ENCODE results near the gene WEE2. TPM values are rescaled to one million over a fixed set of nuclear protein-coding genes. Genes with fewer than 3 reads are reported as not detected.
"Not testable (repeated sequence)": the region's sequence is repeated elsewhere in the genome, so short reads cannot be mapped to it uniquely, and the experiment has no call there.

WEE2 gene
- total RNA-seq, 4 donors from 2014 or later: not detected

DNA sequence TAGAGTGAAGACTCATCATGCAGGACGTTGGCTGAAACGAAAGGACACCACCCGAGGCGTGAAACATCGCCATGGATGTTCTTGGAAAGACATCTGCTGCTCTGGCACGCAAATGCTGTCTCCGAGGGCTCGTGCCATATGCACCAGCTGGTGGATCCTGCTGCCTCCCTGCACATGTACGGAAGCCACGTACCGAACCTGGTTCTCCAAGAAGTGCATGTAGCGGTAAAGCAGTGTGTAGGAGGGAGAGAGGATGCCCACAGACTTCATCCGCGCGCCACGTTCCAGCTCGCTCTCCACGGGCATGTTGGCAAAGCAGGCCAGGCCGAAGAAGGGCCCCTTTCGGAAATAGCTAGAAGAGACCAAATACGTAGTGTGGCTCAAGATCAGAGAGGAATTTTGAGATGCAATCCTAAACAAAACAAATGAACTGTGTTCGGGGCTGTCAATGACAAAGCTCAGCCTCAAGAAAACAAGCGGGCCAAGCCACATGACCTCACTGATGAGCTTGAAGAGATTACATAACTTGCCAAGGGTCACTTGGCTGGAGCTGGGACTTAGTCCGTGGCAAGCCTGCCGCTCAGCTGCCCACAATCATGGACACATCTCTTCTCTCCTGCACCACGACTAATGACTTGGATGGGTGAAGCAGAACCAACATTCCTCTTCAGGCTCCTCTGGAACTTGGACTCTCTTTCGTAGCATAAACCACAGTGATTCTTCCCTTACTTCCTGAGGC is 22.7 kb upstream of the WEE2 start:
- Histone ChIP-seq H3K27me3 (no peaks in the 10 kb centered on the region), H3K4me1 (no peaks in the 10 kb centered on the region), H3K4me3 (no peak overlapping the region), H3K9me3 (no peaks in the 10 kb centered on the region), H3K27ac (no peak overlapping the region), H3K36me3 (peaks cover 0 to 18% (median 0%) of the 10 kb centered on the region in 3 donors)
- no peak for TF ChIP-seq POLR2A (IDR thresholded peaks at IDR 0.05)
- TF ChIP-seq, protein P1, sequence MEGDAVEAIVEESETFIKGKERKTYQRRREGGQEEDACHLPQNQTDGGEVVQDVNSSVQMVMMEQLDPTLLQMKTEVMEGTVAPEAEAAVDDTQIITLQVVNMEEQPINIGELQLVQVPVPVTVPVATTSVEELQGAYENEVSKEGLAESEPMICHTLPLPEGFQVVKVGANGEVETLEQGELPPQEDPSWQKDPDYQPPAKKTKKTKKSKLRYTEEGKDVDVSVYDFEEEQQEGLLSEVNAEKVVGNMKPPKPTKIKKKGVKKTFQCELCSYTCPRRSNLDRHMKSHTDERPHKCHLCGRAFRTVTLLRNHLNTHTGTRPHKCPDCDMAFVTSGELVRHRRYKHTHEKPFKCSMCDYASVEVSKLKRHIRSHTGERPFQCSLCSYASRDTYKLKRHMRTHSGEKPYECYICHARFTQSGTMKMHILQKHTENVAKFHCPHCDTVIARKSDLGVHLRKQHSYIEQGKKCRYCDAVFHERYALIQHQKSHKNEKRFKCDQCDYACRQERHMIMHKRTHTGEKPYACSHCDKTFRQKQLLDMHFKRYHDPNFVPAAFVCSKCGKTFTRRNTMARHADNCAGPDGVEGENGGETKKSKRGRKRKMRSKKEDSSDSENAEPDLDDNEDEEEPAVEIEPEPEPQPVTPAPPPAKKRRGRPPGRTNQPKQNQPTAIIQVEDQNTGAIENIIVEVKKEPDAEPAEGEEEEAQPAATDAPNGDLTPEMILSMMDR (IDR thresholded peaks at IDR 0.05): no peak
- no peak for DNase-seq

DNA sequence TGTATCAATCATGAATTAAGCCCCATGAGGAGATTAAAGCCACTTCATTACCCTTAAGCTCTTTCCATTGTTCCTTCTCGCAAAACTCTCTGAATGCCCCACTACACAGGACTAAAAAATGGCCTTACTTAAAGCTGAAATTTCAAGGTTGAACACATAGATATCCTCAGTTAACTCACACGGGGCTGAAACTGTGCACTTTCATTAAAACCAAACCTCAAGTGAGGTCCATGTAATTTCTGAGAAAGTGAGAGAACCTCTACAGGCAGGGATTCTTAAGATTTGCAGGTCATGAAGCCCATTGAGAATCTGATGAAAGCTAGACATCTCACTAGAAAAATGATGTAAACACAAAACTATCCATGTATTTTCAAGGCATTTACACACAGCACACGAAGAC is 22.1 kb upstream of the WEE2 start:
- Histone ChIP-seq H3K4me1 (no peaks in the 10 kb centered on the region), H3K4me3 (no peak overlapping the region), H3K27me3 (no peaks in the 10 kb centered on the region), H3K27ac (no peak overlapping the region), H3K9me3 (no peaks in the 10 kb centered on the region), H3K36me3 (peaks cover 0 to 17% (median 0%) of the 10 kb centered on the region in 3 donors)
- DNase-seq: no peak
- no peak for TF ChIP-seq POLR2A (IDR thresholded peaks at IDR 0.05)

DNA sequence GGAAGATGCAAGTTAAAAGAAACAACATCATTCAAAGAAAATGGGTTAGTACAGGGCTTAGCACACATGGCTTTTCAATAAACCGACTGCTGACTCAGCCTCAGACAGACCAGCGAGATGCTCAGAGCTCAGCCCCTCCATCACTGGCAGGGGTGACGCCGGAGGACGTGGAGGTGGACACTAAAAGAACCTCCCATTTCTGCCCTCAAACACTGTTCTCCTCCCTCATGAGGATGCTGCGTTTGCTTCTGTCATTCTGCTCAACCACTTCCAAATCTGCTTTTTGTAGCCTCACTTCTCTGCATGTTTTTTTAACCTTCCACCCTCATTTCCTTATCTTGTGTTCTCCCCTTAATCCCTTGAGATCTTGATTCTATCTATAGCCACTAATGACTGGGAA is 21.5 kb upstream of the WEE2 start:
- TF ChIP-seq POLR2A (IDR thresholded peaks at IDR 0.05): no peak
- TF ChIP-seq, protein P1 (IDR thresholded peaks at IDR 0.05): no peak
- Histone ChIP-seq H3K9me3 (no peaks in the 10 kb centered on the region), H3K36me3 (peaks cover 0 to 14% (median 0%) of the 10 kb centered on the region in 3 donors), H3K4me1 (no peaks in the 10 kb centered on the region), H3K27ac (no peak overlapping the region), H3K27me3 (no peaks in the 10 kb centered on the region), H3K4me3 (no peak overlapping the region)
- DNase-seq: no peak

DNA sequence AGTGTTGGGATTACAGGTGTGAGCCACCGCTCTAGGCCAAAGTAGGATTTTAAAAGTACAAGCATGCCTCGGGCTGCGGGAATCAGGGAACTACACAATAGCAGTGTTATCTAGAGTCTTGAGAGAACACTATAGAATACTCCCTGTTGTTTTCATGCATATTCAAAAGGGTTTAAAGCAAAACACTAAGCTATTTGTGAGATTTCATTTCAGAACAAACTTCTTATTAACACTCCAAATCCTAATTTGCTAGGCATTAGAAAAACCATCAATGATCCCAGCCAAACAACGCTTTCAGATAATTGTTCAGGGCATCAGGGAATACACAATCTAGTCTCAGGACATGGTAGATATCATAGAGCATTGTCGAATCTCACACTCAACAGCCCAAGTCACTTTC is 20.1 kb upstream of the WEE2 start:
- Histone ChIP-seq H3K27me3 (no peaks in the 10 kb centered on the region), H3K36me3 (peaks cover 0 to 12% (median 0%) of the 10 kb centered on the region in 3 donors), H3K9me3 (no peaks in the 10 kb centered on the region), H3K4me1 (no peaks in the 10 kb centered on the region), H3K4me3 (no peak overlapping the region), H3K27ac (no peak overlapping the region)
- TF ChIP-seq, protein P1 (IDR thresholded peaks at IDR 0.05): no peak
- TF ChIP-seq POLR2A (IDR thresholded peaks at IDR 0.05): no peak
- DNase-seq: no peak

DNA sequence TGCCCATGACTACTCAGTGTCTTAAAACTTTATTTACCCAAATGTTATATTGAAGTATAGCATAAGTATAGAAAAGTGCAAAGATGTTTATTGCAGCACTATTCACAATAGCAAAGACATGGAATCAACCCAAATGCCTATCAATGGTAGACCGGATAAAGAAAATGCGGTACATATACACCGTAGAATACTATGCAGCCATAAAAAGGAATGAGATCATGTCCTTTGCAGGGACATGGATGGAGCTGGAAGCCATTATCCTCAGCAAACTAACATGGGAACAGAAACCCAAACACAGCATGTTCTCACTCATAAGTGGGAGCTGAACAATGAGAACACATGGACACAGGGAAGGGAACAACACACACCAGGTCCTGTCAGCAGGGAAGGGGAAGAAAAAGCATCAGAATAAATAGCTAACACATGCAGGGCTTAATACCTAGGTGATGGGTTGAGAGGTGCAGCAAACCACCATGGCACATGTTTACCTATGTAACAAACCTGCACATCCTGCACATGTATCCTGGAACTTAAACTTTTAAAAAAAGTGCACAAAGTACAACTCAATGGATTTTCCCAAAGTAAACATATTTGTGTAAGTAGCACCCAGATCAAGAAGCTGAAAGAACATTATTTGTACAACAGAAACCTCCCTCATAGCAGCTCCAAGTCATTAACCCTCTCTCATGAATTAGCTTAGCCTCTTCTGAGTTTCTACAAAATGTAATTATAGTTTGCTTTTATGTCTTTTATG is 18.9 kb upstream of the WEE2 start:
- H3K27me3 ChIP-seq, DNase-seq: not testable (repeated sequence)

DNA sequence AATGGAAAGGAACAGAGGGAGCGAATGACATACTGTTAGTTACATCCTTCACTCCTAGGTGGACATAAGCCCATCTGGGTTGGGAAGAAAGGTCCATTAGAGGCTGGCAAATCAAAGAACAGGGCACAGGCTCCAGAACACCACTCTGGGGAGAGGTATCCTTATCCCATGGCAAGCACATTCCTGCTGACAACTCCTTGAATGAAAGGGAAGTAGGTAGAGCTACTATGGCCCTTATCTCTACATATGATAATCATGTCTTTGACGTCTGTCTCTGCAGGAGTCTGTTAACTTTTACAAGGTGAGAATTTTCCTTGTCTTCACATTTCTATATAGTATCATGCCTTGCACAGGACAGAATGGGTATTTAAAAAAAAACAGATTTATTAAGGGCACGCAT is 16.6 kb upstream of the WEE2 start:
- Histone ChIP-seq H3K27ac (no peak overlapping the region), H3K4me3 (no peak overlapping the region), H3K36me3 (no peaks in the 10 kb centered on the region), H3K9me3 (no peaks in the 10 kb centered on the region), H3K27me3 (no peaks in the 10 kb centered on the region), H3K4me1 (peaks cover 0 to 12% (median 0%) of the 10 kb centered on the region in 4 donors)
- no peak for DNase-seq
- TF ChIP-seq, protein P1 (IDR thresholded peaks at IDR 0.05): no peak

More for the DNA sequence above, 18.9 kb upstream of the WEE2 start:
- H3K4me3 ChIP-seq, H3K9me3 ChIP-seq, H3K4me1 ChIP-seq, H3K36me3 ChIP-seq, H3K27ac ChIP-seq: not testable (repeated sequence)

All from Peyer's patch (tissue), 4 donors.